MCF 10A (cell line): ENCODE data around the gene FRRS1L. TPM values are rescaled to one million over a fixed set of nuclear protein-coding genes. Genes with fewer than 3 reads are reported as not detected.
"Not testable (repeated sequence)": the region's sequence is repeated elsewhere in the genome, so short reads cannot be mapped to it uniquely, and the experiment has no call there.

Experiments used
- BruUV-seq: library from RNA; stranded (reverse); fragments of 400-500 nt; replicated peaks from 2 replicates; lab custom pipeline; 2021; lab: Mats Ljungman, UMichigan
- CTCF ChIA-PET: fragments of 300-600 bp; sonication (Branson Sonifier 250); formaldehyde crosslinking; extraction: SDS; loops from one replicate; lab custom pipeline; 2021; ENCODE audit warnings: antibody characterized with exemption, inconsistent platforms; lab: Yijun Ruan, JAX
- POLR2A ChIA-PET: fragments of 300-600, 350-650 bp; sonication (Branson Sonifier 250); formaldehyde crosslinking; extraction: SDS; loops from one replicate; lab custom pipeline; 2020; ENCODE audit warnings: antibody characterized with exemption, inconsistent platforms; lab: Yijun Ruan, JAX
- DNase-seq: peaks from one replicate; pipeline ENCODE4 v3.0.0-alpha.2; 2018; ENCODE audit not compliant: unreplicated experiment
- H3K27ac Mint-ChIP-seq: one replicate; pipeline ENCODE4 v1.8.0; 2022; ENCODE audit warnings: mild to moderate bottlenecking, low read depth, mixed read lengths; ENCODE audit not compliant: unreplicated experiment
- H3K27me3 Mint-ChIP-seq: one replicate; pipeline ENCODE4 v1.8.0; 2022; ENCODE audit warnings: mixed read lengths; ENCODE audit not compliant: insufficient read depth, unreplicated experiment
- H3K36me3 Mint-ChIP-seq: one replicate; pipeline ENCODE4 v1.8.0; 2022; ENCODE audit warnings: mild to moderate bottlenecking, moderate library complexity, mixed read lengths; ENCODE audit not compliant: insufficient read depth, unreplicated experiment
- H3K4me1 Mint-ChIP-seq: one replicate; pipeline ENCODE4 v1.8.0; 2022; ENCODE audit warnings: mixed read lengths; ENCODE audit not compliant: insufficient read depth, unreplicated experiment
- H3K4me3 Mint-ChIP-seq: one replicate; pipeline ENCODE4 v1.8.0; 2022; ENCODE audit warnings: mild to moderate bottlenecking, moderate library complexity, mixed read lengths; ENCODE audit not compliant: unreplicated experiment
- H3K9me3 Mint-ChIP-seq: one replicate; pipeline ENCODE4 v1.8.0; 2022; ENCODE audit warnings: mixed read lengths; ENCODE audit not compliant: unreplicated experiment
- CTCF ChIP-seq: fragments of 200-600 bp; IDR thresholded peaks from one replicate; pipeline ENCODE4 v1.8.0; 2022; ENCODE audit warnings: antibody characterized with exemption, mild to moderate bottlenecking; ENCODE audit not compliant: unreplicated experiment
- intact Hi-C: fragments of 100-400 bp; cut with micrococcal nuclease; formaldehyde crosslinking; loops from 2 replicates; pipeline ENCODE4 v1.14.1; 2022
- total RNA-seq: library from RNA; stranded (reverse); gene quantifications from 2 replicates; pipeline ENCODE4 v1.2.3, GENCODE V29; 2022

FRRS1L gene
- total RNA-seq, 1 experiment from 2014 or later: not detected

- ChIA-PET CTCF (interaction anchor here (0.6 to 0.7 kb wide), 2 partner anchors 71 to 120 kb away, joined by 3 to 5 read pairs; no protein-coding TSS in a partner anchor), POLR2A (interaction anchor here (1.2 to 1.4 kb wide), 2 partner anchors 10 to 15 kb away, joined by 3 to 6 read pairs; partner anchors contain the start of gene TMEM245)
- BruUV-seq: no TSS peak
- H3K36me3 Mint-ChIP-seq: no peaks in the 10 kb centered on the region
- DNase-seq: no peak
- no peaks in the 10 kb centered on the region for H3K9me3 Mint-ChIP-seq
- no peak for TF ChIP-seq CTCF
- H3K27ac Mint-ChIP-seq: no peak overlapping the region
- no peaks in the 10 kb centered on the region for H3K4me1 Mint-ChIP-seq
- H3K27me3 Mint-ChIP-seq: no peaks in the 10 kb centered on the region
- no peak overlapping the region for H3K4me3 Mint-ChIP-seq
- intact Hi-C loops: no loop called here
Observed at GRCh38 chr9:109129470-109130197, 37.4 kb downstream of the FRRS1L start.

GRCh38 chr9:109126671-109127070 lies 40.4 kb downstream of the FRRS1L start:
- H3K27ac Mint-ChIP-seq, H3K4me1 Mint-ChIP-seq, H3K27me3 Mint-ChIP-seq, H3K36me3 Mint-ChIP-seq, intact Hi-C loops, H3K4me3 Mint-ChIP-seq, BruUV-seq, H3K9me3 Mint-ChIP-seq, POLR2A ChIA-PET, DNase-seq: not testable (repeated sequence)
- CTCF ChIA-PET: interaction anchor here (0.7 kb wide), 1 partner anchor 219 kb away, joined by 4 read pairs; no protein-coding TSS in a partner anchor

GRCh38 chr9:109124121-109124520 lies 42.9 kb downstream of the FRRS1L start:
- Mint-ChIP-seq H3K4me1 (no peaks in the 10 kb centered on the region), H3K4me3 (no peak overlapping the region)
- CTCF ChIA-PET: interaction anchor here (1.3 kb wide), 1 partner anchor 60 kb away, joined by 3 read pairs; no protein-coding TSS in a partner anchor

GRCh38 chr9:109122726-109123621 lies 44.1 kb downstream of the FRRS1L start:
- intact Hi-C loops: no loop called here
- Mint-ChIP-seq H3K36me3 (peaks cover 6% of the 10 kb centered on the region), H3K4me3 (no peak overlapping the region), H3K27me3 (no peaks in the 10 kb centered on the region), H3K9me3 (no peaks in the 10 kb centered on the region), H3K4me1 (peaks cover 7% of the 10 kb centered on the region), H3K27ac (no peak overlapping the region)
- ChIA-PET CTCF (no interaction called here), POLR2A (no interaction called here)
- no TSS peak for BruUV-seq
- DNase-seq: no peak
- TF ChIP-seq CTCF: no peak

More at GRCh38 chr9:109124121-109124520, 42.9 kb downstream of the FRRS1L start:
- no peaks in the 10 kb centered on the region for H3K36me3 Mint-ChIP-seq
- POLR2A ChIA-PET: no interaction called here
- DNase-seq: no peak
- H3K27ac Mint-ChIP-seq: no peak overlapping the region
- no peaks in the 10 kb centered on the region for H3K9me3 Mint-ChIP-seq
- TF ChIP-seq CTCF: no peak
- intact Hi-C loops: no loop called here
- no peaks in the 10 kb centered on the region for H3K27me3 Mint-ChIP-seq
- no TSS peak for BruUV-seq
